ENCODE measurements around the gene TCF12. TPM values are rescaled to one million over a fixed set of nuclear protein-coding genes. Genes with fewer than 3 reads are reported as not detected.

The TCF12 gene
- total and polyA plus RNA-seq, 2 donors (not counting 3 experiments of a cell fraction or from before 2014, with no cell fraction given) = 72.1 to 133 TPM

DNA sequence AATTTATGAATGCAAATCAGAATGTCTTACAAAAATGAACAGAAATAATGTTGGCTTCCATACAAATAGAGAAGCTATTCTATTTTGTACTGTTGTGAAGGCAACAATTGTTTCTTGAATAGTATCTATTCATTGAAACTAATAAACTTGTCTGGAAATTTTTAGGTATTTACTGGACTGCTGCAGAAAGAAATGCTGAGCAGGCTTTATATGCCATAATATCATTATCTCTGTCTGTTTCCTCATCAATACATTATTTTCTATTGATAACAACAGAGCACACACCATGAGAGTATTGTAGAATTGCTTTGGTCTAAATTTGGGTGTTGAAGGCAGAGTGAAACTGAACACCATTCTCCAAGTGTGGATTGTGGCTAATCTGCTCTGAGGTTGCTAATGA, 241.3 kb downstream of the TCF12 start:
- Histone ChIP-seq H3K36me3 (ENCODE audit: control insufficient read depth in 2 of 2, extremely low read depth in 1 of 2, insufficient read depth in 2 of 2, low read length in 2 of 2) (no peaks in the 10 kb centered on the region), H3K4me2 (ENCODE audit: insufficient read depth, low read length) (no peak overlapping the region), H2AFZ (ENCODE audit: low read depth, low read length) (no peak overlapping the region), H3K9me1 (replicated peaks; ENCODE audit: control insufficient read depth, extremely low read depth, insufficient read depth, low read length) (no peaks in the 10 kb centered on the region), H3K9ac (replicated peaks; ENCODE audit: extremely low read depth, insufficient read depth, low read length) (no peak overlapping the region), H3K79me2 (ENCODE audit: control insufficient read depth, insufficient read depth, low read length) (peaks cover 11% of the 10 kb centered on the region), H3K9me3 (replicated peaks; ENCODE audit: control insufficient read depth, insufficient read depth, low read length) (no peaks in the 10 kb centered on the region), H3K27ac (ENCODE audit: insufficient read depth, low read depth, low read length) (no peak overlapping the region), H3K4me3 (replicated peaks in 1 of 3; ENCODE audit: insufficient read depth in 1 of 3, low read depth in 1 of 3, low read length in 3 of 3) (no peak overlapping the region), H3K4me1 (ENCODE audit: control insufficient read depth, extremely low read depth, insufficient read depth, low read length) (peaks cover 4% of the 10 kb centered on the region), H4K20me1 (replicated peaks; ENCODE audit: control insufficient read depth, extremely low read depth, insufficient read depth, low read length) (no peaks in the 10 kb centered on the region), H3K27me3 (ENCODE audit: control insufficient read depth in 2 of 2, insufficient read depth in 2 of 2, low read length in 2 of 2) (no peaks in the 10 kb centered on the region)
- dilution Hi-C loops (cut with MboI; ENCODE audit: extremely low pct_ligation_motif_present, low sequenced_read_pairs) = no loop called here
- DNase-seq (ENCODE audit: low read depth, low spot score) = no peak
- FAIRE-seq = no peak
- intact Hi-C loops (cut with micrococcal nuclease) = no loop called here
- BruUV-seq (replicated peaks) = no TSS peak
- no peak for TF ChIP-seq EZH2 (IDR thresholded peaks at IDR 0.05; ENCODE audit: borderline replicate concordance, low read depth, low read length, severe bottlenecking)
- no peak for TF ChIP-seq POLR2AphosphoS5 (IDR thresholded peaks at IDR 0.05; ENCODE audit: insufficient read depth, low read depth, low read length)
- no peak for TF ChIP-seq JUN (IDR thresholded peaks at IDR 0.05; ENCODE audit: borderline replicate concordance, insufficient read depth, insufficient read length, low read depth)
- no peak for TF ChIP-seq POLR2A (IDR thresholded peaks at IDR 0.05; ENCODE audit: low read depth, low read length)
- no peak for TF ChIP-seq MYC (IDR thresholded peaks at IDR 0.05; ENCODE audit: low read depth, low read length)
- no peak for TF ChIP-seq FOS (IDR thresholded peaks at IDR 0.05; ENCODE audit: borderline replicate concordance, insufficient read depth, low read length)
- TF ChIP-seq MAX (IDR thresholded peaks at IDR 0.05; ENCODE audit: insufficient read depth, insufficient read length) = no peak
- TF ChIP-seq, protein P1, sequence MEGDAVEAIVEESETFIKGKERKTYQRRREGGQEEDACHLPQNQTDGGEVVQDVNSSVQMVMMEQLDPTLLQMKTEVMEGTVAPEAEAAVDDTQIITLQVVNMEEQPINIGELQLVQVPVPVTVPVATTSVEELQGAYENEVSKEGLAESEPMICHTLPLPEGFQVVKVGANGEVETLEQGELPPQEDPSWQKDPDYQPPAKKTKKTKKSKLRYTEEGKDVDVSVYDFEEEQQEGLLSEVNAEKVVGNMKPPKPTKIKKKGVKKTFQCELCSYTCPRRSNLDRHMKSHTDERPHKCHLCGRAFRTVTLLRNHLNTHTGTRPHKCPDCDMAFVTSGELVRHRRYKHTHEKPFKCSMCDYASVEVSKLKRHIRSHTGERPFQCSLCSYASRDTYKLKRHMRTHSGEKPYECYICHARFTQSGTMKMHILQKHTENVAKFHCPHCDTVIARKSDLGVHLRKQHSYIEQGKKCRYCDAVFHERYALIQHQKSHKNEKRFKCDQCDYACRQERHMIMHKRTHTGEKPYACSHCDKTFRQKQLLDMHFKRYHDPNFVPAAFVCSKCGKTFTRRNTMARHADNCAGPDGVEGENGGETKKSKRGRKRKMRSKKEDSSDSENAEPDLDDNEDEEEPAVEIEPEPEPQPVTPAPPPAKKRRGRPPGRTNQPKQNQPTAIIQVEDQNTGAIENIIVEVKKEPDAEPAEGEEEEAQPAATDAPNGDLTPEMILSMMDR (IDR thresholded peaks at IDR 0.05; ENCODE audit: extremely low read depth in 1 of 2, insufficient read depth in 1 of 2, low read depth in 1 of 2, low read length in 2 of 2) = no peak
- TF ChIP-seq GATA2 (IDR thresholded peaks at IDR 0.05; ENCODE audit: insufficient read depth, insufficient read length, low read depth, low read length) = no peak
- POLR2A ChIA-PET = no interaction called here
- CTCF ChIA-PET = interaction anchor here (1.1 to 2.2 kb wide), 7 partner anchors 8 to 178 kb away, joined by 3 to 9 read pairs (median 3); no protein-coding TSS in a partner anchor
